C4-2B (cell line): ENCODE data around the gene STAC2.
A peak's percentile ranks its signal among the peaks of the same experiment; 100 is the strongest.

ENCODE experiments used
- H3K27ac ChIP-seq: fragments of 450-650 bp; 2 replicates; pipeline ENCODE4 v1.5.1; 2017
- ZFX ChIP-seq: fragments of 450-650 bp; IDR thresholded peaks from 2 replicates; pipeline ENCODE4 v1.6.1; 2017
- TF ChIP-seq, protein P1 (sequence below): fragments of 450-650 bp; conservative IDR thresholded peaks from 2 replicates; pipeline ENCODE4 v1.5.1; 2017; ENCODE audit warnings: mild to moderate bottlenecking

The STAC2 gene

DNA sequence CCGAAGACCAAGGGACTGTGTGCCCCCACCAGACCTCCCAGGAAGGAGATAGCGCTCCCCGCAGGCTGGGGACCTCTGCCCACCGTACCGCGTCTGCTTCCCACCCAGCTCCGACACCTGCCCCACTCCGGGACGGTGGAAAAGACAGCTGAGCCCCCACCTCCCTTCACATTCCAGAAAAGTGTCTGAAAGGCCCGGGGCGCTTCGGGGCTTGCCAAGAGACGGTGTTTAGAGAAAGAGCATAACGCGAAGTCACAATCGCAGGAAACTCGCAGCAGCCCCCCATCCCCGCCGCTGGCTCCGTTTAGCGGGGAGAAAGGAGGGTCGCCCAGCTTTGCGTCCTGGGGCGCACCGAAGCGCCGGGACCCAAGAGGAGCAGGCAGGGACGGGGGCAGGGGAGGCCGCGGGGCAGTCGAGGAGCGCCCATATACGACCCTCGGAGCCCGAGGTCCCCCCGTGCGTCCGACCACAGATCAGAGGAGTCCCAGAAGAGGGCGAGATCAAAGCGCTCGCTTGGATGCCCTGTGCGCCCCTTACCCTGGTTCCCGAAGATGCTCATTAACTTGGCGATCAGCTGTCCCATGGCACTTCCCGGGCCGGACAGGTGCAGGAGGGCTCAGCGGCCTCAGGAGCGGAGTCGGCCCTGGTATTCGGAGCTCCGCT is 60.4 kb downstream of the STAC2 start:
- TF ChIP-seq, protein P1, sequence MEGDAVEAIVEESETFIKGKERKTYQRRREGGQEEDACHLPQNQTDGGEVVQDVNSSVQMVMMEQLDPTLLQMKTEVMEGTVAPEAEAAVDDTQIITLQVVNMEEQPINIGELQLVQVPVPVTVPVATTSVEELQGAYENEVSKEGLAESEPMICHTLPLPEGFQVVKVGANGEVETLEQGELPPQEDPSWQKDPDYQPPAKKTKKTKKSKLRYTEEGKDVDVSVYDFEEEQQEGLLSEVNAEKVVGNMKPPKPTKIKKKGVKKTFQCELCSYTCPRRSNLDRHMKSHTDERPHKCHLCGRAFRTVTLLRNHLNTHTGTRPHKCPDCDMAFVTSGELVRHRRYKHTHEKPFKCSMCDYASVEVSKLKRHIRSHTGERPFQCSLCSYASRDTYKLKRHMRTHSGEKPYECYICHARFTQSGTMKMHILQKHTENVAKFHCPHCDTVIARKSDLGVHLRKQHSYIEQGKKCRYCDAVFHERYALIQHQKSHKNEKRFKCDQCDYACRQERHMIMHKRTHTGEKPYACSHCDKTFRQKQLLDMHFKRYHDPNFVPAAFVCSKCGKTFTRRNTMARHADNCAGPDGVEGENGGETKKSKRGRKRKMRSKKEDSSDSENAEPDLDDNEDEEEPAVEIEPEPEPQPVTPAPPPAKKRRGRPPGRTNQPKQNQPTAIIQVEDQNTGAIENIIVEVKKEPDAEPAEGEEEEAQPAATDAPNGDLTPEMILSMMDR: no peak
- no peak for TF ChIP-seq ZFX
- H3K27ac ChIP-seq: no peak overlapping the region; the same call in 1 of the 2 replicates

DNA sequence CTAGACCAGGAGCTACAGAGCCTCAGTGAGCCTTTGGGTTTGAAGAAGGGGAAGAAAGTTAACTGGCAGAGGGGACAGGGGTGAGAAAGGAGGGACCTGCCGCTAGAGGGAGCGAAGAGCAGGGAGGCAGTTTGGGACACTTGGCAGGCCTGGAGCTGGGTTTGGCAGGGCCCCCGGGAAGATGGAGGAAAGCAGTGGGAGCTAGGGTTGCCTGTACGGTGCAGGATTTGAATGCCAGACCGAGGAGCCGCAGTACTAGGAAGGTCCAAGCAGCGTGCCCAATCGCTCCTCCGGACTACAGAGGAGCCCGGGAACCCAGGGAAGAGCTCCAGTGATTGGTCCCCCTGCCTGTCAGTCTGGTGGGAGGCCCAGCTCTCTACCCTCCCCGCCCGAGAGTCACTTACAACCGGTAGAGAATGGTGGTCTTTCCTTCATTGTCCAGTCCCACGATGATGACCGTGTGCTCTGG is 61.0 kb downstream of the STAC2 start:
- H3K27ac ChIP-seq: no peak overlapping the region; the same call in 1 of the 2 replicates
- TF ChIP-seq, protein P1: peak; percentile 94
- no peak for TF ChIP-seq ZFX

DNA sequence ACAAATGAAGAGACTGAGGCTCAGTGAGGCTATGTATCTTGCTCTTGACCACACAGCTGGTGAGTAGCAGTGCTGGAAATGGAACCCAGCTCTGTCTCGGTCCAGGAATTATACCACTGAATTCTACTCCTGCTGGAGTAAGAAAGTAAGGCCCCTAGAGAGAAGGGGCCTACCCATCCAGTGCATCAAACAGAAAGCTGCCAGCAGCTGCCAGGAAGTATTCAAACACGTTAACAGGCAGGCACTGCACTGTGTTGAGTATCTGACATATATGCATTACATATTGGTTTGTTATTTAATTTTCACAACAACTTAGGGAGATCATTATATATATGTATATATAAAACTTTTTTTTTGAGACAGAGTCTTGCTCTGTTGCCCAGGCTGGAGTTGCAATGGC is 63.8 kb downstream of the STAC2 start:
- TF ChIP-seq ZFX: no peak
- TF ChIP-seq, protein P1: no peak
- H3K27ac ChIP-seq: no peak overlapping the region
